Mucosa of descending colon (tissue), 3 donors: ENCODE results near the gene TMEM204. TPM values are rescaled to one million over a fixed set of nuclear protein-coding genes. Genes with fewer than 3 reads are reported as not detected.

Experiments
- ATAC-seq: fragments of 200-7000 bp; cut with Tn5 transposase; one replicate; pipeline ENCODE4 v1.9.1; 2020; ENCODE audit warnings: mild to moderate bottlenecking, moderate library complexity
- DNase-seq, 3 donors: peaks; one replicate each; pipeline ENCODE4 v3.0.0-alpha.2; 2020
- H3K36me3 ChIP-seq: fragments of 200-600 bp; one replicate; pipeline ENCODE4 v1.8.0; 2021; ENCODE audit warnings: low read depth, mild to moderate bottlenecking
- H3K4me1 ChIP-seq: fragments of 200-600 bp; one replicate; pipeline ENCODE4 v1.8.0; 2021; ENCODE audit warnings: low read depth, mild to moderate bottlenecking
- H3K4me3 ChIP-seq: fragments of 200-600 bp; one replicate; pipeline ENCODE4 v1.8.0; 2021; ENCODE audit warnings: mild to moderate bottlenecking
- H3K9me3 ChIP-seq: fragments of 200-600 bp; one replicate; pipeline ENCODE4 v1.8.0; 2021; ENCODE audit warnings: mild to moderate bottlenecking
- CTCF ChIP-seq: fragments of 200-600 bp; IDR thresholded peaks from one replicate; pipeline ENCODE4 v1.8.0; 2022; ENCODE audit warnings: antibody characterized with exemption, mild to moderate bottlenecking
- intact Hi-C, 2 donors: fragments of 100-400 bp; cut with DNase I in 1 of 2; cut with micrococcal nuclease in 1 of 2; formaldehyde crosslinking; loops; one replicate each; pipeline versions ENCODE4 v1.11.0 to v1.11.1; 2022; cut with DNase I, micrococcal nuclease
- total RNA-seq, 3 donors: library from RNA; stranded (reverse); fragmentation: NEBNext Ultra II Directional in 2 of 3; extraction: Animal tissue kit (Norgen Biotek cat#: 25700) in 2 of 3; gene quantifications; one replicate each; pipeline versions ENCODE4 v1.2.1 to v1.2.4, GENCODE V29; 2021 to 2023
- donor health status: DM: no; HTN: no; CAD: no; lungs with moderate emphysema.
- donor health status: DM: no; HTN: no; CAD: no.
- donor health status: DM: no; HTN: yes; CAD: no.

Gene TMEM204
- total RNA-seq, 3 donors from 2014 or later = 3.4 to 10.3 (median 5.0) TPM

GRCh38 chr16:1580956-1581355, 47.5 kb downstream of the TMEM204 start:
- TF ChIP-seq CTCF = no peak
- Histone ChIP-seq H3K36me3 (no peaks in the 10 kb centered on the region), H3K4me3 (no peak overlapping the region), H3K4me1 (no peaks in the 10 kb centered on the region), H3K9me3 (no peaks in the 10 kb centered on the region)
- ATAC-seq (peak; percentile 93), DNase-seq (peak in 2 of 3 donors; percentile 44 to 57)
- intact Hi-C loops = no loop called here

DNA sequence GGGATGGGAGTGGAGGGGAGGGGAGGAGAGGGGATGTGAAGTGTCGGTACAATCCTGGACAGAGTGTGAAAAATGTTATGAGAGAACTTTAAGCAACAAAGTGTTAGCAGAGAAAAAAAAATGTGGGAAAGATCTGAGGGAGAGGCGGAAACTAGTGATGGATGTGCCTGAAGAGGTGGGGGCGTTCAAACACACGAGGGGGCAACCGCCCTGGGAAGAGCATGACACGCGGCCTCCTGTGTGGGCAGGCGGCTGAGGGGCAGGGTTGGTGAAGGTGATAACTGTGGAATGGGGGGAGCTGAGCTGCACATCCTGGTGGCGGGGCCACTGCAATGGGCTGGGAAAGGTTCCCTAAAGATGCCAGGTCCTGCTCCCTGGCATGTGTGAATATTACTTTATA, 48.3 kb downstream of the TMEM204 start:
- no peaks in the 10 kb centered on the region for H3K36me3 ChIP-seq
- H3K4me3 ChIP-seq = no peak overlapping the region
- H3K4me1 ChIP-seq = no peaks in the 10 kb centered on the region
- intact Hi-C loops = no loop called here
- TF ChIP-seq CTCF = no peak
- no peaks in the 10 kb centered on the region for H3K9me3 ChIP-seq
- DNase-seq (no peak), ATAC-seq (no peak)

DNA sequence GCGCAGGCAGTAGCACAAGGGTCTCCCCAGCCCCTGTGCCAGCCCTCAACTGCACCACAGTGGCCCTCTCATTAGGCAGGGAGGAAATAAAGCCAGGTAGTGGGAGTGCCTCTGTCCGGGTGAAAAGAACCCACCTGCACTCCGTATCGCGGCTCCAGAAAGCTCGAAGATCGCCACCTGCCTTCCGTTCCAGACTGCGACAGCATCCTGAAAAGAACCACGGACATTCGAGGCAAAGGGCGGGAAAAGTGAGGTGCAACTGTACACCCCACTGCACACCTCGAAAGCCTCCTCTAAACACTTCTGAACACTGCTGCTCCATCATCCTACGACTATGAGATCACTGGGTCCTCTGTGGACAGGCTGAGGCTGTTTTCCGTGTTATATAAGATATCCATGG, 49.7 kb downstream of the TMEM204 start:
- H3K4me3 ChIP-seq = no peak overlapping the region
- ATAC-seq (no peak), DNase-seq (no peak)
- intact Hi-C loops = no loop called here
- TF ChIP-seq CTCF = no peak
- H3K36me3 ChIP-seq = no peaks in the 10 kb centered on the region
- no peaks in the 10 kb centered on the region for H3K9me3 ChIP-seq
- no peaks in the 10 kb centered on the region for H3K4me1 ChIP-seq

DNA sequence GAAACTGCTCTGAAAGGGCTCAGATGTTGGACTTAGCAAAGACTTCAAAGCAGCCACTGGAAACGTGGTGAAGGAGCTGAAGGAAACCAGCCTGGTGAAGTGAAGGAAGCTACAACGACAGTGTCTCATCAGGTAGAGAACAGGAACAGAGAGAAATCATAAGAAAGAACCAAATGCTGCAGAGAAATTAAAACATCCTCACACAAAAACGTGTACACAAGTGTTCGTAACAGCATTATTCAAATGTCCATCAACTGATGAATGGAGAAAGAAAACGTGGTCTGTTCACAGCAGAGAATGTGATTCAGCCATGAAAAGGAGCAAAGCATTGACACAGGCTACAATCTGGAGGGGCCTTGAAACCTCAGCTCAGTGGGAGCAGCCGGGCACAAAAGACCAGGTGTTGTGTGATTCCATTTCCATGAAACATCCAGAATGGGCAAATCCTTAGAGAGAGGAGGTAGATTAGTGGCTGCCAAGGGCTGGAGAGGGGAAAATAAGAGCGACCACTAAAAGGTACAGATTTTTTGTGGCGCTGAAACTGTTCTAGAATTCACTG, 51.5 kb downstream of the TMEM204 start:
- Histone ChIP-seq H3K4me3 (no peak overlapping the region), H3K9me3 (no peaks in the 10 kb centered on the region), H3K4me1 (no peaks in the 10 kb centered on the region), H3K36me3 (no peaks in the 10 kb centered on the region)
- intact Hi-C loops = no loop called here
- no peak for TF ChIP-seq CTCF
- ATAC-seq (no peak), DNase-seq (no peak)

DNA sequence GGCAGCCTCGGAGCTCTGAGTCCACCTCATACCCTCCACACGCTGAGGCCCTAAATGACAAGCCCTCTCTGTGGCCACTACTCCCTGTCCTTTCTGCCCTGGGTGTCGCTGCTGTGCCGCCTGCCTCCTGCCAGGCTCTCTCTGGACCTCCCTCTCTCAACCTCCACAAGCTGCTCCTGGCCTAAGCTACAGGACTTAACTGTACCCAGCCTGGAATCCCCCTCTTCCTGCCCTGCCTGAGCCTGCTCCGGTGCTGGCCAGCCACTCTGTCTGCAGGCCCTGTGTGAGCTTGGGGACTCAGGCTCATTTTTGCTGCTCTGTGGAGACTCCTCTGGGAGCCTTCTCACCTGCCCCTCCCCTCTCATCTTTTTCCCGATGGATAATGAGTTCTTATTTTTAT, 56.9 kb downstream of the TMEM204 start:
- Histone ChIP-seq H3K4me3 (no peak overlapping the region), H3K4me1 (no peaks in the 10 kb centered on the region), H3K36me3 (no peaks in the 10 kb centered on the region), H3K9me3 (no peaks in the 10 kb centered on the region)
- DNase-seq = no peak
- intact Hi-C loops = no loop called here
- ATAC-seq = no peak
- no peak for TF ChIP-seq CTCF
